C4-2B (cell line): ENCODE results near the gene ZBED4.

Experiments
- H3K27ac ChIP-seq: fragments of 450-650 bp; 2 replicates; pipeline ENCODE4 v1.5.1; 2017
- ZFX ChIP-seq: fragments of 450-650 bp; IDR thresholded peaks from 2 replicates; pipeline ENCODE4 v1.6.1; 2017
- TF ChIP-seq, protein P1 (sequence below): fragments of 450-650 bp; conservative IDR thresholded peaks from 2 replicates; pipeline ENCODE4 v1.5.1; 2017; ENCODE audit warnings: mild to moderate bottlenecking

The ZBED4 gene

GRCh38 chr22:49938565-49939136 is 85.0 kb downstream of the ZBED4 start:
- no peak overlapping the region for H3K27ac ChIP-seq
- TF ChIP-seq, protein P1, sequence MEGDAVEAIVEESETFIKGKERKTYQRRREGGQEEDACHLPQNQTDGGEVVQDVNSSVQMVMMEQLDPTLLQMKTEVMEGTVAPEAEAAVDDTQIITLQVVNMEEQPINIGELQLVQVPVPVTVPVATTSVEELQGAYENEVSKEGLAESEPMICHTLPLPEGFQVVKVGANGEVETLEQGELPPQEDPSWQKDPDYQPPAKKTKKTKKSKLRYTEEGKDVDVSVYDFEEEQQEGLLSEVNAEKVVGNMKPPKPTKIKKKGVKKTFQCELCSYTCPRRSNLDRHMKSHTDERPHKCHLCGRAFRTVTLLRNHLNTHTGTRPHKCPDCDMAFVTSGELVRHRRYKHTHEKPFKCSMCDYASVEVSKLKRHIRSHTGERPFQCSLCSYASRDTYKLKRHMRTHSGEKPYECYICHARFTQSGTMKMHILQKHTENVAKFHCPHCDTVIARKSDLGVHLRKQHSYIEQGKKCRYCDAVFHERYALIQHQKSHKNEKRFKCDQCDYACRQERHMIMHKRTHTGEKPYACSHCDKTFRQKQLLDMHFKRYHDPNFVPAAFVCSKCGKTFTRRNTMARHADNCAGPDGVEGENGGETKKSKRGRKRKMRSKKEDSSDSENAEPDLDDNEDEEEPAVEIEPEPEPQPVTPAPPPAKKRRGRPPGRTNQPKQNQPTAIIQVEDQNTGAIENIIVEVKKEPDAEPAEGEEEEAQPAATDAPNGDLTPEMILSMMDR: no peak
- no peak for TF ChIP-seq ZFX
